Skeletal muscle cell (primary cell): ENCODE results near the gene ELMO2.

Experiments
- DNase-seq: peaks from one replicate; pipeline ENCODE4 v3.0.0-alpha.2; 2010; ENCODE audit warnings: low read depth
- H3K4me3 ChIP-seq: 2 replicates; pipeline ENCODE4 v1.5.1; 2011; ENCODE audit warnings: low read depth, mild to moderate bottlenecking, control low read depth, low read length, moderate library complexity

The ELMO2 gene

GRCh38 chr20:46341074-46342009 lies 65.1 kb downstream of the ELMO2 start:
- no peak for DNase-seq
- H3K4me3 ChIP-seq: no peak overlapping the region

GRCh38 chr20:46339037-46339436 lies 67.4 kb downstream of the ELMO2 start:
- no peak overlapping the region for H3K4me3 ChIP-seq
- DNase-seq: no peak

- no peak overlapping the region for H3K4me3 ChIP-seq
- no peak for DNase-seq
Observed at GRCh38 chr20:46336735-46337134, 69.7 kb downstream of the ELMO2 start.

- DNase-seq: no peak
- no peak overlapping the region for H3K4me3 ChIP-seq
Observed at GRCh38 chr20:46334303-46334904, 72.0 kb downstream of the ELMO2 start.

- H3K4me3 ChIP-seq: no peak overlapping the region
- DNase-seq: no peak
Observed at GRCh38 chr20:46333161-46333991, 73.0 kb downstream of the ELMO2 start.

GRCh38 chr20:46332373-46333160 lies 73.8 kb downstream of the ELMO2 start:
- H3K4me3 ChIP-seq: no peak overlapping the region
- no peak for DNase-seq

- no peak for DNase-seq
- no peak overlapping the region for H3K4me3 ChIP-seq
Observed at GRCh38 chr20:46331611-46332361, 74.6 kb downstream of the ELMO2 start.

- no peak for DNase-seq
- H3K4me3 ChIP-seq: no peak overlapping the region
Observed at GRCh38 chr20:46330831-46331371, 75.5 kb downstream of the ELMO2 start.

- DNase-seq: no peak
- H3K4me3 ChIP-seq: no peak overlapping the region
Observed at GRCh38 chr20:46330072-46330763, 76.2 kb downstream of the ELMO2 start.

GRCh38 chr20:46328200-46328882 lies 78.1 kb downstream of the ELMO2 start:
- H3K4me3 ChIP-seq: no peak overlapping the region
- no peak for DNase-seq

- no peak overlapping the region for H3K4me3 ChIP-seq
- DNase-seq: no peak
Observed at GRCh38 chr20:46327557-46327956, 78.9 kb downstream of the ELMO2 start.

GRCh38 chr20:46325789-46326188 lies 80.6 kb downstream of the ELMO2 start:
- no peak overlapping the region for H3K4me3 ChIP-seq
- no peak for DNase-seq

GRCh38 chr20:46324960-46325703 lies 81.3 kb downstream of the ELMO2 start:
- no peak overlapping the region for H3K4me3 ChIP-seq
- DNase-seq: no peak

GRCh38 chr20:46324379-46324778 lies 82.0 kb downstream of the ELMO2 start:
- DNase-seq: no peak
- H3K4me3 ChIP-seq: no peak overlapping the region

GRCh38 chr20:46323557-46323956 lies 82.9 kb downstream of the ELMO2 start:
- DNase-seq: no peak
- H3K4me3 ChIP-seq: no peak overlapping the region

- no peak for DNase-seq
- no peak overlapping the region for H3K4me3 ChIP-seq
Observed at GRCh38 chr20:46322641-46323040, 83.8 kb downstream of the ELMO2 start.
